Body of pancreas (tissue), 4 donors: ENCODE data around the gene ZNF732. TPM values are rescaled to one million over a fixed set of nuclear protein-coding genes. Genes with fewer than 3 reads are reported as not detected.
"Not testable (repeated sequence)": the region's sequence is repeated elsewhere in the genome, so short reads cannot be mapped to it uniquely, and the experiment has no call there.

Experiments
- ATAC-seq: fragments of 150-250 bp; one replicate; pipeline ENCODE4 v1.9.1; 2016
- DNase-seq, 4 donors: peaks; one replicate each; pipeline ENCODE4 v3.0.0-alpha.2; 2019
- H3K27ac ChIP-seq, 4 donors: fragments of 200-600 bp; sonication (generic); 1 replicate in 3 of 4; 2 replicates in 1 of 4; pipeline versions ENCODE4 v1.5.1 to v1.6.1; 2016 to 2019; ENCODE audit warnings: mild to moderate bottlenecking in 1 of 4, mixed read lengths in 1 of 4, moderate library complexity in 1 of 4
- H3K27me3 ChIP-seq, 2 donors: fragments of 200-600 bp; sonication (generic); one replicate each; pipeline ENCODE4 v1.6.0; 2016; ENCODE audit warnings: mild to moderate bottlenecking in 1 of 2
- H3K36me3 ChIP-seq, 2 donors: fragments of 200-600 bp; sonication (generic); replicated peaks in 1 of 2; 2 replicates each; pipeline ENCODE4 v1.5.1; 2016; ENCODE audit warnings: low read depth in 2 of 2; ENCODE audit not compliant: insufficient read depth in 1 of 2
- H3K4me1 ChIP-seq: fragments of 200-600 bp; sonication (generic); one replicate; pipeline ENCODE4 v1.6.0; 2016
- H3K4me3 ChIP-seq, 2 donors: fragments of 200-600 bp; sonication (generic); 1 replicate in 1 of 2; 2 replicates in 1 of 2; pipeline ENCODE4 v1.5.1; 2016 to 2019
- H3K9me3 ChIP-seq, 3 donors: fragments of 200-600 bp; sonication (generic); 1 replicate in 2 of 3; 2 replicates in 1 of 3; pipeline ENCODE4 v1.5.1; 2016
- POLR2A ChIP-seq, 3 donors: fragments of 450-650 bp; IDR thresholded peaks; one replicate each; pipeline ENCODE4 v1.6.1; 2016; ENCODE audit warnings: antibody characterized with exemption in 3 of 3, mild to moderate bottlenecking in 2 of 3
- WGBS, 2 donors: methylation state at CpG; one replicate each; pipeline ENCODE4 v1.1.5; 2017; 5-methylcytosine and 5-hydroxymethylcytosine counted together
- intact Hi-C: fragments of 100-400 bp; cut with DNase I; formaldehyde crosslinking; loops from one replicate; pipeline ENCODE4 v1.15.1; 2023
- total RNA-seq, 2 donors: library from RNA; depleted of rRNA; stranded (reverse); fragments of >200 nt; gene quantifications; one replicate each; pipeline ENCODE4 v1.1.0, GENCODE V29; 2016
- TF ChIP-seq, protein P1 (sequence below), 7 experiments: fragments of 450-650 bp in 4 of 7; fragments of 200-600 bp in 3 of 7; sonication (generic) in 3 of 7; IDR thresholded peaks; one replicate each; pipeline ENCODE4 v1.5.1; 2016 to 2019; ENCODE audit warnings: antibody characterized with exemption in 7 of 7

The ZNF732 gene
- total RNA-seq, 2 donors from 2014 or later: not detected

- DNase-seq: no peak
- Histone ChIP-seq H3K36me3 (no peaks in the 10 kb centered on the region), H3K9me3 (no peaks in the 10 kb centered on the region), H3K4me1 (no peaks in the 10 kb centered on the region), H3K27me3 (no peaks in the 10 kb centered on the region), H3K4me3 (no peak overlapping the region), H3K27ac (no peak overlapping the region)
- 50 to 59% methylated on average over 8 of the region's 8 CpGs for WGBS, 2 donors
- ATAC-seq: no peak
- intact Hi-C loops: no loop called here
- no peak for TF ChIP-seq POLR2A (IDR thresholded peaks at IDR 0.05)
- TF ChIP-seq, protein P1, sequence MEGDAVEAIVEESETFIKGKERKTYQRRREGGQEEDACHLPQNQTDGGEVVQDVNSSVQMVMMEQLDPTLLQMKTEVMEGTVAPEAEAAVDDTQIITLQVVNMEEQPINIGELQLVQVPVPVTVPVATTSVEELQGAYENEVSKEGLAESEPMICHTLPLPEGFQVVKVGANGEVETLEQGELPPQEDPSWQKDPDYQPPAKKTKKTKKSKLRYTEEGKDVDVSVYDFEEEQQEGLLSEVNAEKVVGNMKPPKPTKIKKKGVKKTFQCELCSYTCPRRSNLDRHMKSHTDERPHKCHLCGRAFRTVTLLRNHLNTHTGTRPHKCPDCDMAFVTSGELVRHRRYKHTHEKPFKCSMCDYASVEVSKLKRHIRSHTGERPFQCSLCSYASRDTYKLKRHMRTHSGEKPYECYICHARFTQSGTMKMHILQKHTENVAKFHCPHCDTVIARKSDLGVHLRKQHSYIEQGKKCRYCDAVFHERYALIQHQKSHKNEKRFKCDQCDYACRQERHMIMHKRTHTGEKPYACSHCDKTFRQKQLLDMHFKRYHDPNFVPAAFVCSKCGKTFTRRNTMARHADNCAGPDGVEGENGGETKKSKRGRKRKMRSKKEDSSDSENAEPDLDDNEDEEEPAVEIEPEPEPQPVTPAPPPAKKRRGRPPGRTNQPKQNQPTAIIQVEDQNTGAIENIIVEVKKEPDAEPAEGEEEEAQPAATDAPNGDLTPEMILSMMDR (IDR thresholded peaks at IDR 0.05): no peak
Measured at GRCh38 chr4:328729-329128, 23.5 kb upstream of the ZNF732 start.

DNA sequence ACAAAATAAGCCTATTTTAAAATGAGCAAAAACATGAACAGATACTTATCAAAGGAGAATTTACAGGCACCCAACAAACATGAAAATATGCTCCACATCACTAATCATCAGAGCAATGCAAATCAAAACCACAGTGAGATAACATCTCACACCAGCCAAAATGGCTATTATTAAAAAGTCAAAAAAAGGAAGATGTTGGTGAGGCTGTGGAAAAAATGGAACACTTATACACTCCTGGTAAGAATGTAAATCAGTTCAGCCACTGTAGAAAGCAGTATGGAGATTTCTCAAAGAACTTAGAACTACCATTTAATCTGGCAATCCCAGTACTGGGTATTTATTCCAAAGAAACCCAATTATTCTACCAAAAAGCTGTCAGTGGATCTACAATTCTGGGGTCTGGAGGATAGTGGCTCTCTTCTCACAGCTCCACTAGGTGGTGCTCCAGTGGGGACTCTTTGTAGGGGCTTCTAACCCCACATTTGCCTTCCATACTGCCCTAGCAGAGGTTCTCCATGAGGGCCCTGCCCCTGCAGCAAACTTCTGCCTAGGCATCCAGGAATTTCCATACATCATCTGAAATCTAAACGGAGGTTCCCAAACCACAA lies 9.1 kb upstream of the ZNF732 start:
- Histone ChIP-seq H3K4me1 (no peaks in the 10 kb centered on the region), H3K27ac (no peak overlapping the region), H3K36me3 (no peaks in the 10 kb centered on the region), H3K4me3 (no peak overlapping the region), H3K27me3 (no peaks in the 10 kb centered on the region), H3K9me3 (no peaks in the 10 kb centered on the region)
- intact Hi-C loops: no loop called here
- TF ChIP-seq, protein P1 (IDR thresholded peaks at IDR 0.05): no peak
- TF ChIP-seq POLR2A (IDR thresholded peaks at IDR 0.05): no peak
- DNase-seq: no peak
- 62 to 67% methylated on average over 1 of the region's 1 CpG for WGBS, 2 donors
- no peak for ATAC-seq

DNA sequence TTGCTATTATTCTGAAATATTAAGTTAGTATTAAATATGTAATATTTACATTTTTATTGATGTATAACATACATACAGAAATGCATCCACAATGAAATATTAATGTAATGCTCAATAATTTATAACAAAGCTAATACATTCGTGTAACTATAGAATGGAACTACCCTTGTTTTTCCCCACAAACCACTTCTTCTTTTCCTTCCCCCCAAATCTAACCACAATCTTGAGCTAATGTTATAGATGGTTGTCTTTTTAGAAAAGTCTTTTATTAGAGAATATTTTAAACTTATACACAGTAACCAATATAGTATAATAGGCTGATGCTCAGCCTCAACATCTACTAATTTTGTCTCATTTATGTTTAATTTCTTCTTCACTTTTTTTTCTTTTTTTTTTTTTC lies 4.5 kb upstream of the ZNF732 start:
- TF ChIP-seq, protein P1 (IDR thresholded peaks at IDR 0.05): no peak
- TF ChIP-seq POLR2A (IDR thresholded peaks at IDR 0.05): no peak
- H3K9me3 ChIP-seq: peaks cover 0 to 4% (median 0%) of the 10 kb centered on the region in 3 donors
- WGBS, 2 donors: 59 to 74% methylated on average over 1 of the region's 1 CpG

GRCh38 chr4:306551-306961 lies 1.3 kb upstream of the ZNF732 start:
- no peak for ATAC-seq
- H3K4me3 ChIP-seq: no peak overlapping the region
- H3K9me3 ChIP-seq: peaks cover 0 to 4% (median 0%) of the 10 kb centered on the region in 3 donors
- no peak for DNase-seq
- peaks cover 9% of the 10 kb centered on the region for H3K4me1 ChIP-seq
- 50 to 89% methylated on average over 3 of the region's 3 CpGs for WGBS, 2 donors
- no peaks in the 10 kb centered on the region for H3K36me3 ChIP-seq
- intact Hi-C loops: no loop called here
- TF ChIP-seq, protein P1 (IDR thresholded peaks at IDR 0.05): no peak
- TF ChIP-seq POLR2A (IDR thresholded peaks at IDR 0.05): no peak
- no peaks in the 10 kb centered on the region for H3K27me3 ChIP-seq
- no peak overlapping the region for H3K27ac ChIP-seq

More for the DNA sequence above, 4.5 kb upstream of the ZNF732 start:
- Histone ChIP-seq H3K27ac (no peak overlapping the region), H3K36me3 (no peaks in the 10 kb centered on the region), H3K27me3 (no peaks in the 10 kb centered on the region), H3K4me3 (no peak overlapping the region), H3K4me1 (peaks cover 5% of the 10 kb centered on the region)
- ATAC-seq: no peak
- intact Hi-C loops: no loop called here
- DNase-seq: no peak

- H3K27me3 ChIP-seq, H3K9me3 ChIP-seq, H3K36me3 ChIP-seq, H3K27ac ChIP-seq, H3K4me3 ChIP-seq, H3K4me1 ChIP-seq, intact Hi-C loops, DNase-seq, ATAC-seq: not testable (repeated sequence)
- 10 to 11% methylated on average over 12 to 20 of the region's 20 CpGs for WGBS, 2 donors
Measured at GRCh38 chr4:304516-304915, 758 bp downstream of the ZNF732 start.
